CD4-positive, alpha-beta T cell treated with Interleukin-21 for 1 hour (primary cell): Measurements from ENCODE around the gene TEAD3.
"Not testable (repeated sequence)": the region's sequence is repeated elsewhere in the genome, so short reads cannot be mapped to it uniquely, and the experiment has no call there.

Source experiments
- DNase-seq: peaks from one replicate; pipeline ENCODE4 v3.0.0-alpha.2; 2020

The TEAD3 gene

GRCh38 chr6:35496841-35497570 is at the start of gene TEAD3:
TSS of gene TEAD3 (minus strand) at chr6:35497079.
- peak; percentile 61 for DNase-seq

- no peak for DNase-seq
Observed at GRCh38 chr6:35544769-35545361, 48.0 kb upstream of the TEAD3 start.

DNA sequence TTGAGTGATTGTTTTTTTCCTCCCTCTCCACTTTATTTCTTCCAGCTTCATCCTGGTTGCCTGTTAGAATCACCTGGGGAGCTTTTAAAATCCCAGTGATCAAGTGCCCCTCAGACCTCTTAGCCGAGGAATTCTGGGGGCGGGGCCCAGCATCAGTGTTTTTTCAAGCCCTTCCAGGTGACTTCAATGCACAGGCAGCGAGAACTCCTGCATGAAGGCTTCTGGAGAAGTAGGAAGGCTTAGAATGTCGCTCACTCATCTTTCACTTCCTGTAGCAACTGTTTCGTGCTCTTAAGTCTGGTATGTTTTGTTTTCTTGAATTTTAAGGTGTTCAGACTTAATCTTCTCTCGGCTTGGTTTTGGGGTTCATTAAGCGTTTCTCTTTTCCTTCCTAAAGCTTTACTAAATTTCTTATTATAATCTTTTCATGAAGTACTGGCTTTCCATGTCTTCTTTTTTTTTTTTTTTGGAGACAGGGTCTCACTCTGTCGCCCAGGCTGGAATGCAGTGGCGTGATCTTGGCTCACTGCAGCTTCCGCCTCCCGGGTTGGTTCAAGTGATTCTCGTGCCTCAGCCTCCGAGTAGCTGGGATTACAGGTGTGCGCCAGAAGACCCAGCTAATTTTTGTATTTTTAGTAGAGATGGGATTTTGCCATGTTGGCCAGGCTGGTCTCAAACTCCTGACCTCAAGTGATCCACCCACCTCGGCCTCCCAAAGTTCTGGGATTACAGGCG is 46.7 kb upstream of the TEAD3 start:
- DNase-seq, result no peak

DNA sequence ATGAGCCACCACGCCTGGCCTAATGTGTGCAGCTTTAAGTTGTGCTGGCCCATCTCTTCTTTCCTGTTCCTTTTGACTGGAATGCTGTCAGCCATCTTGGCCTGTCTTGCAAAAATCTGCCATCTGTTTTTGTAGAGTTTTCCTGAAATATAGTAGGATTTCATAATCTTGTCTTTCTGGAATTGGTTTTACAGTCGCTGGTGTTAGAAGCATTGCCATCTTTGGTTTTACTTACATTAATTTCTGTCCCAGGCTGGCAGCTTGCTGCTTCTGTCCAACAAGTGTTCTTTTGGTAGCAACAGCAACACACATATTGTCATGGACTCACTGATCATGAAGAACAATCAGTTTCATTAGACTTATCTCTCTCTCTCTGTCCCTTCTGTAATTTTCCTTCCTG is 45.0 kb upstream of the TEAD3 start:
- DNase-seq, result no peak

- no peak for DNase-seq
Observed at GRCh38 chr6:35539223-35539622, 42.3 kb upstream of the TEAD3 start.

- not testable (repeated sequence) for DNase-seq
Observed at GRCh38 chr6:35535847-35536246, 39.0 kb upstream of the TEAD3 start.

GRCh38 chr6:35534407-35535170 is 37.7 kb upstream of the TEAD3 start:
- DNase-seq, result no peak

DNA sequence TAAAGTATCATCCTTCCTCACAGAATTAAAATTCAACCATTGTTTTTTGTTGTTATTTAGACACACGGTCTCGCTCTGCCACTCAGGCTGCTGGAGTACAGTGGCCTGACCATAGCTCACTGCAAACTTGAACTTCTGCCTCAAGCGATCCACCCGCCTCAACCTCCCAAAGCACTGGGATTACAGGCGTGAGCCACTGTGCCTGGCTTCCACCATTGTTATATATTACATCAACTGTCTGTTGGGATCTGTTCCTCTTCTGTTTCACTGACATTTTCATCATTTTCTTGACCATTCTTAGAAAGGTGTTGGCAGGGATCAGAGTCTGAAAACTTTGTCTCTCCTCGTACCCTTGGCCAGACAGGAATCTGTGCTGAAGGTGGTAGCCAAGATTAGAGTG is 37.1 kb upstream of the TEAD3 start:
- DNase-seq, result no peak

DNA sequence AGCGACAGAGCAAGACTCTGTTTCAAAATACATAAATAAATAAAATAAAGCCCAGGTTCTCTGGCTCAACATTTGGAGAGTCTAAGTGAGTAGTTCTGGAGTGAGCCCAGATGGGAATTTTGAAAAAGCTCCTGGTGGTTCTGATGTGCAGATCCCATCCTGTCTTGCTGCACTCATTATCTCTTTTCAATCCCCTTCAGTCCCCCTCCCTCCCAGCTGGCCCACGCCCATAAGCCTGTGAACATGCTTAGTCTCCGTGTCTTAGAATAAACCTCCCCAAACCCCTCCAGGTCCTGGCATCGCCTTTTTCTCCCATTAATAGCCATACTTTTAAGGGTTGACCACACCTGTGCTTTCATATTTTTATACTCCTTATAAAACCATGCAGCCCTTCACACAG is 35.2 kb upstream of the TEAD3 start:
- DNase-seq, result no peak

GRCh38 chr6:35524380-35525020 is 27.6 kb upstream of the TEAD3 start:
- DNase-seq, result no peak

DNA sequence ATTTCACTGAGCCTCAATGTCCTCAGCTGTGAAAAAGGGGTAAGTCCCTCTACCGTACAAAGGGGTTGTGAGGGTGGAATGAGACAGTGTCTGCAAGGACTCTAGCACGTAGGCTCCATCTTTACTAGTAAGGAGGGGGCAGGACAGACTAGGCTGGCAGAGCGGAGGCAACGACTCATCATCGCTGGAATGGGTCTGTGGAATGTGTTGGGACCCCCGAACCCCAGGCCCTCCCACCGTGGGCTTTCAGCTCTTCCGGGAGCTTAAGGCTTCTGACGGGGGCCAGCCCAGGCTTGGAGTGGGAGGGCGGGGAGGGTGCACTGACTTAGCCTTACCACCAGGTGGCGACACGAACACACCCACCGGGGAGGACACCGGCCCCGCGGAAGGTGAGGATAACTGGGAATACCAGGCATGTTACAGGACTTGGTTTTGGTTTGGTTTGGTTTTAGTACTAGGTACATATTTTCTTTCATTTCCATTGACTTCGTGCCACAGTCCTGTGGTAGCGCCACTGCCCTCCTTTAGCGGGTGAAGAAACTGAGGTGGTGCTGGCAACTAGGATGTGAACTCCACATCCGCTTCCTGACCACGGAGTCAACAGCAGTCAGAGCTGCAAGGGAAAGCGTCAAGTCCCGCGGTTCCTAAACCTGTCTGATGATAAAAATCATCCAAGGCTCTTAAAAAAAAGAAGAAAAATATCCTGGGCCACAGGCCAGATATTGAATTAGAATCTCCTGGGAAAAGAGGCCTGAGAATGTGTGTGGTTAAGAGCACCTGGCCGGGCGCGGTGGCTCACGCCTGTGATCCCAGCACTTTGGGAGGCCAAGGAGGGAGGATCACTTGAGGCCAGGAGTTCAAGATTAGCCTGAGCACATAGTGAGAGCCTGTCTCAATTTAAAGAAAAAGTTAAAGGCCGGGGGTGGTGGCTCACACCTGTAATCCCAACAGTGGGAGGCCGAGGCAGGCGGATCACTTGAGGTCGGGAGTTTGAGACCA is 26.1 kb upstream of the TEAD3 start:
- DNase-seq, result peak; percentile 75

DNA sequence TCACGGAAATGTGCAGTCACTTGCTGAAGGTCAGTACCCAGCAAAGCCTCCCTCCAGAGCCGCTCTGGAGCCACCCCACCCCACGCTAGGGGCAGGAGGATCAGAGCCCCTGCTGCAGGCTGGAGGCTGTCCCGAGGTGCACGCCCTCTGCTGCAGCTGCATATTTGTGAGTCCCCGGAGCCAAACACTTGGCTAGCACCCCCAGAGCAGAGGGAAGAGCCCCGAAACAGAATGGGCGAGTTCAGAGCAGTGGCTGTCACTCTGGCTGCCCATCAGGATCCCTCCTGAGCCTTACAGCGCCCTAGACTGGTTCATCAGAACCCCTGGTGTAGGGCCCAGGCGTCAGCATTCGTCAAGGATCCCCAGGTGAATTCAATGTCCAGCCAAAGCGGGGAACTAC is 25.3 kb upstream of the TEAD3 start:
- DNase-seq, result no peak

DNA sequence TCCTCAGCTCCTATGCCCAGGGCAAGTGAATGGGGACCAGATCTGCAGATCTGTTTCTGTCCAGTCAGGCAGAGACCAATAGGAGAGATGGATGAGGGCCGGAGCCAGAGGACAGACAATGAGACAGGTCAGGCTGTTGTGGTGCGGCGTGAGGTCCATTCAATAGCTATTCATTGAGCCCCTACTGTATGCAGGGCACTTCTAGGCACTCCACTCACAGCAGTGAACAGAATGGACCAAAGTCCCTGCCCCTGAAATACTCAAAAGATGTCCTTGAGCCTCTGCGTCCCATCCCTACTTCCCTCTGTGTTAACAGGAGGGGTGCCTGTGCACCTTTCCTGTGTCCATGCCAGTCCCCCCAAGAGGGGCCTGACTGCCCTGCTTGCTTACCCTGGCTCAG is 24.4 kb upstream of the TEAD3 start:
- DNase-seq, result no peak

DNA sequence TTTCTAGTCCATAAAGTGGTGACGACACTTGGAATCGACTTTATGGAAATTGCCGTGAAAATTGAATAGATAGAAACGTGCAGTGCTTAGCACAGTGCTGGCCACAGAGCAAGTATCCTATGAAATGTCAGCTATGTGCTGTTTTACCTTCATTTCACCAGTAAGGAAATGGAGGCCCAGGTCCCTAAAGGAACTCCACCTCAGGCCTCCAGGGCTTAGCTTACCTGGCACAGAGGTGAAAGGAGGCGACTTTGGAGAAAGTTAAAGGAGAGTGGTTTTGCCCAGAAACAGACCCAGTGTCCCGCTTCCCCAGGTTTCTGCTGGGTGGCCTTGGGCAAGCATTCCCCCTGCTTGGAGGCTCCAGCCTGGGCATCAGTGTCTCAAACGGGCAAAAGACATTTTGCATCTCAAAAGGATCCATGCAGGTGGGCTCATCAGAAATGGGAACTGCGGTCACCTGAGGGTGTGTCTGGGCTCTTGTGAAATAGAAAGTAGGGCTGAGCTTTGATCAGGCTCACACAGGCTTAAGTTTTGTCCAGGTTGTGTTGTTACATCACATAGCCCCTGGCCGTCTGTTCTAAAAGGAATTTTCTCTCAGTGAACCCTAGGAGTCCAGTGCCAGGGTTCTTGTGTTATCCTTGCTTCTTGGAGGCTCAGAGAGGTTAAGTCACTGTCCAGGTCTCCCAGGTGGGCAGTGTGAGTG is 22.6 kb upstream of the TEAD3 start:
- DNase-seq, result no peak

- no peak for DNase-seq
Observed at GRCh38 chr6:35518566-35519312, 21.9 kb upstream of the TEAD3 start.

DNA sequence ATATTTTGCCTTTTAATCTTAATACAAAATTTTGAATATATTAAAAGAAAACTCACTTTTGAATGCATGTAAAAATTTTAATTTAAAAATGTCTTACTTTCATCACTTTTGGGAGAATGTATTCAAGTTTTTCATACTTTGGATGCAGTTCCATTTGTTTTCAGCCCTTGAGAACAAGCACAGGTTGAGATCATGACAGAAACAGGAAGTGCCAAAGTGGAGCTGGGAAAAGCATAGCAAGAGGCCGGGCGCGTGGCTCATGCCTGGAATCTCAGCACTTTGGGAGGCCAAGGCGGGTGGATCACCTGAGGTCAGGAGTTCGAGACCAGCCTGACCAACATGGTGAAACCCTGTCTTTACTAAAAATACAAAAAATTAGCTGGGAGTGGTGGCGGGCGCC is 21.1 kb upstream of the TEAD3 start:
- not testable (repeated sequence) for DNase-seq

DNA sequence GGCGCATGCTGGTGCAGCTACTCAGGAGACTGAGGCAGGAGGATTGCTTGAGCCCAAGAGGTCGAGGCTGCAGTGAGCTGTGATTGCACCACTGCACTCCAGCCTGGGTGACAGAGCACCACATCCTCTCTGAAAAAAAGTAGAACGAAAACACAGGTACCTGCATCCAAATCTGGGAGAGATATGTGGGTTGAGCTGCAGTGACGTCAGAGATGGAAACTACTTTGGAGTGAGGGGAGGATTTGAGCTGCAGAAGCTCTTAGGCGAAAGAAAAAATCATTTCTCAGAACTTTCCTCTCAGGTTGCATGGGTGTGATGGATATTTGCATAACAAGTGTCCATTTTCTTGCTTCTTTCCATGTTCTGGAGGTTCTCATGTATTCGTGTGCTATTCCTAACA is 19.8 kb upstream of the TEAD3 start:
- DNase-seq, result no peak

DNA sequence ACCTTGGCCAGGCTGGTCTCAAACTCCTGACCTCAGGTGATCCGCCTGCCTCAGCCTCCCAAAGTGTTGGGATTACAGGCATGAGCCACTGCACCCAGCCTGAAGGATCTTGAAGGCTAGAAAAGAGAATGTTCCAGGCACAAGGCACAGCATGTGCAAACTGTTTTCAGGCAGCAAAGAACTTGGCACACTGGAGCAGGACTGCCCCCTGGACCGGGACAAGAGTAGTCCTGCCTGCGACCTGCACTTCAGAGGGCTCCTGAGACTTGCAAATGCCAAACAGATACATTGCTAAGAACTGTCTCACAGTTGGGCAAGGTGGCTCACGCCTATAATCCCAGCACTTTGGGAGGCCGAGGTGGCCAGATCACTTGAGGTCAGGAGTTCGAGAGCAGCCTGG is 19.1 kb upstream of the TEAD3 start:
- not testable (repeated sequence) for DNase-seq

DNA sequence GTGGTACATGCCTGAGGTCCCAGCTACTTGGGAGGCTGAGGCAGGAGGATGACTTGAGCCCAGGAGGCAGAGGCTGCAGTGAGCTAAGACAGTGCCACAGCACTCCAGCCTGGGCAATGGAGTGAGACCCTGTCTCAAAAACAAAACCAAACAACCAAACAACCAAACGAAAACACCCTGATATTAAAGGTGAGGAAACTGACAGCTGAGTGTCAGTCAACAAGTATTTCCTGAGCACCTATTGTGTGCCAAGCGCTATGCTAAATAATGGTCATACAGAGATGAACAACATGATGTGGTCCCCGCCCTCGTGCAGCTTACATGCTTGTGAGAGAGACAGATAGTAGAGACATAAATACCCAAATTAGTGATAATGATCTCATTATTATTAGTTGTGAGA is 17.7 kb upstream of the TEAD3 start:
- DNase-seq, result no peak

DNA sequence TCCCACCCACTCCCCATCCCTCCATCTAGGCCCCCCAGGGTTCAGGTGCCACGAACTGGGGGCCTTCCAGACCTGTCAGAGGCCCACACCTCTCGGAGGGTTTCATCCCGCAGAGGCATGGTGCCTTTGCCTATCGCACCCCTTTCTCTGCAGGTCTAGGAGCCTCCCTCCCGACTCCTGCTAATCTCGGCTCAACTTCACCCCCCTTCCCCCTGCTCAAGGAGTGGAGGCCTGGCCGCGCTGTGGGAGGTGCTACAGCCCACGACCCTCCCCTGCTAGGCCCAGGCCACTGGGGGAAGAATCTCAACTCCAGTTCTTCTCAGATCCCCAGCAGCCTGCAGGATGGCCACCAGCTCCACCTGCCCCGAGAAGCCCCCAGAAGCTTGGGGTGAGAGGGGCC is 15.9 kb upstream of the TEAD3 start, which contains the start of gene TULP1:
TSS of gene TULP1 (minus strand) at position 157 of the 400 bp plus-strand sequence. CDS start at position 119, 38 bp downstream.
- no peak for DNase-seq
